Astrocyte (in vitro differentiated cells and primary cell): Measurements from ENCODE around the gene ANKRD45.

Experiments used
- CTCF ChIP-seq: IDR thresholded peaks from 2 replicates; pipeline ENCODE4 v1.5.1; 2011; ENCODE audit warnings: low read depth, mild to moderate bottlenecking, inconsistent platforms, low read length, moderate library complexity; ENCODE audit not compliant: insufficient read depth
- EZH2 ChIP-seq: IDR thresholded peaks from 2 replicates; pipeline ENCODE4 v1.6.1; 2012; ENCODE audit warnings: mild to moderate bottlenecking, low read length, inconsistent platforms; ENCODE audit not compliant: insufficient read depth

GRCh38 chr1:173639102-173639501 lies 30.5 kb downstream of the ANKRD45 start:
- no peak for TF ChIP-seq CTCF
- TF ChIP-seq EZH2, result no peak
